GM12865 (cell line): ENCODE data around the gene ZNF780B.

Source experiments
- DNase-seq: peaks from one replicate; pipeline ENCODE4 v3.0.0; 2010; ENCODE audit warnings: low read depth
- H3K4me3 ChIP-seq: 2 replicates; pipeline ENCODE4 v1.5.1; 2011; ENCODE audit warnings: mild to moderate bottlenecking, low read depth, low read length, control low read depth
- CTCF ChIP-seq: IDR thresholded peaks from 2 replicates; pipeline ENCODE4 v1.5.1; 2011; ENCODE audit warnings: low read length, control low read depth, low read depth, inconsistent platforms; ENCODE audit not compliant: insufficient read depth; ENCODE audit errors: missing control alignments

ZNF780B gene

GRCh38 chr19:40013991-40014390 lies 42.0 kb downstream of the ZNF780B start:
- H3K4me3 ChIP-seq: no peak overlapping the region
- no peak for TF ChIP-seq CTCF
- no peak for DNase-seq

GRCh38 chr19:40009674-40010073 lies 46.4 kb downstream of the ZNF780B start:
- no peak for TF ChIP-seq CTCF
- H3K4me3 ChIP-seq: no peak overlapping the region
- no peak for DNase-seq

GRCh38 chr19:40006273-40006691 lies 49.7 kb downstream of the ZNF780B start:
- no peak for TF ChIP-seq CTCF
- DNase-seq: no peak
- H3K4me3 ChIP-seq: no peak overlapping the region

GRCh38 chr19:40005691-40006272 lies 50.2 kb downstream of the ZNF780B start:
- no peak for DNase-seq
- TF ChIP-seq CTCF: no peak
- no peak overlapping the region for H3K4me3 ChIP-seq

GRCh38 chr19:39998501-39998900 lies 57.5 kb downstream of the ZNF780B start:
- no peak overlapping the region for H3K4me3 ChIP-seq
- no peak for DNase-seq
- no peak for TF ChIP-seq CTCF

GRCh38 chr19:39997638-39998216 lies 58.3 kb downstream of the ZNF780B start:
- no peak for TF ChIP-seq CTCF
- peak overlapping the region; percentile 87 for H3K4me3 ChIP-seq
- DNase-seq: peak; percentile 30
